GM12892 (cell line): ENCODE results near the gene CAPG.

ENCODE experiments used
- POLR2A ChIP-seq: IDR thresholded peaks from 2 replicates; pipeline ENCODE4 v1.6.1; 2011; ENCODE audit warnings: low read depth, low read length, control low read depth
- POLR2AphosphoS5 ChIP-seq: IDR thresholded peaks from 2 replicates; pipeline ENCODE4 v1.6.1; 2011; ENCODE audit warnings: low read depth, low read length, control low read depth
- TAF1 ChIP-seq: IDR thresholded peaks from 2 replicates; pipeline ENCODE4 v1.6.1; 2011; ENCODE audit warnings: low read depth, mild to moderate bottlenecking, control low read depth, low read length, borderline replicate concordance

GRCh38 chr2:85380048-85380447, 30.1 kb downstream of the CAPG start:
- TF ChIP-seq POLR2A = no peak
- no peak for TF ChIP-seq POLR2AphosphoS5
- no peak for TF ChIP-seq TAF1
